Testis (tissue), 3 donors: ENCODE measurements around the gene ATRNL1. TPM values are rescaled to one million over a fixed set of nuclear protein-coding genes. Genes with fewer than 3 reads are reported as not detected.

Experiments used
- DNase-seq: peaks from one replicate; pipeline ENCODE4 v3.0.0-alpha.2; 2019
- H3K27ac ChIP-seq, 2 donors: fragments of 200-600 bp; sonication (generic); one replicate each; pipeline ENCODE4 v1.5.1; 2019
- H3K27me3 ChIP-seq: fragments of 200-600 bp; sonication (generic); one replicate; pipeline ENCODE4 v1.5.1; 2019
- H3K36me3 ChIP-seq: fragments of 200-600 bp; sonication (generic); one replicate; pipeline ENCODE4 v1.5.1; 2017; ENCODE audit warnings: low read depth; ENCODE audit errors: missing control alignments
- H3K4me1 ChIP-seq: fragments of 200-600 bp; sonication (generic); one replicate; pipeline ENCODE4 v1.5.1; 2019
- H3K4me3 ChIP-seq, 2 donors: fragments of 200-600 bp; sonication (generic); one replicate each; pipeline ENCODE4 v1.5.1; 2017 to 2019
- H3K9me3 ChIP-seq: fragments of 200-600 bp; sonication (generic); one replicate; pipeline ENCODE4 v1.5.1; 2017
- CTCF ChIP-seq, 3 experiments: fragments of 450-650 bp in 2 of 3; fragments of 200-600 bp in 1 of 3; sonication (generic) in 1 of 3; IDR thresholded peaks; one replicate each; pipeline ENCODE4 v1.5.1; 2016 to 2019; ENCODE audit warnings: antibody characterized with exemption in 3 of 3, mild to moderate bottlenecking in 2 of 3, moderate library complexity in 1 of 3
- POLR2A ChIP-seq: fragments of 450-650 bp; IDR thresholded peaks from one replicate; pipeline ENCODE4 v1.6.1; 2017; ENCODE audit warnings: antibody characterized with exemption, mild to moderate bottlenecking, moderate library complexity
- WGBS, 2 donors: methylation state at CpG; one replicate each; pipeline ENCODE4 v1.1.5; 2018; 5-methylcytosine and 5-hydroxymethylcytosine counted together
- intact Hi-C: fragments of 100-400 bp; cut with DNase I; formaldehyde crosslinking; loops from one replicate; pipeline ENCODE4 v1.15.1; 2023; ENCODE audit warnings: low total_unique reads
- polyA plus RNA-seq: library from polyadenylated mRNA; stranded (reverse); fragments of 350-450 nt; fragmentation: Illumina TruSeq; extraction: RNeasy Lipid Tissue Mini Kit (QIAGEN cat#74804); gene quantifications from one replicate; pipeline ENCODE4 v1.2.3, GENCODE V29; 2014; ENCODE audit warnings: low read depth, low replicate concordance; ENCODE audit not compliant: insufficient read depth
- total RNA-seq, 2 donors: library from RNA; depleted of rRNA; stranded (reverse); fragments of >200 nt; gene quantifications; one replicate each; pipeline ENCODE4 v1.2.3, GENCODE V29; 2016

The ATRNL1 gene
- total and polyA plus RNA-seq, 3 donors from 2014 or later, result 32.4 to 61.3 (median 45.7) TPM

- peak in 1 of 3 experiments; percentile 15 for TF ChIP-seq CTCF (IDR thresholded peaks at IDR 0.05)
- TF ChIP-seq POLR2A, result no peak
- Histone ChIP-seq H3K4me1 (no peaks in the 10 kb centered on the region), H3K9me3 (no peaks in the 10 kb centered on the region), H3K36me3 (no peaks in the 10 kb centered on the region), H3K27ac (no peak overlapping the region), H3K4me3 (no peak overlapping the region), H3K27me3 (no peaks in the 10 kb centered on the region)
- DNase-seq, result no peak
- intact Hi-C loops, result no loop called here
Observed at GRCh38 chr10:115141254-115141653, 48.1 kb downstream of the ATRNL1 start.

- Histone ChIP-seq H3K9me3 (no peaks in the 10 kb centered on the region), H3K36me3 (no peaks in the 10 kb centered on the region), H3K27ac (no peak overlapping the region), H3K4me3 (no peak overlapping the region), H3K4me1 (no peaks in the 10 kb centered on the region), H3K27me3 (no peaks in the 10 kb centered on the region)
- intact Hi-C loops, result no loop called here
- 80 to 81% methylated on average over 2 of the region's 2 CpGs for WGBS, 2 donors
- no peak for TF ChIP-seq POLR2A
- TF ChIP-seq CTCF (IDR thresholded peaks at IDR 0.05), result no peak
- DNase-seq, result no peak
Observed at GRCh38 chr10:115157357-115157756, 64.2 kb downstream of the ATRNL1 start.

GRCh38 chr10:115163129-115163528 lies 70.0 kb downstream of the ATRNL1 start:
- Histone ChIP-seq H3K27ac (no peak overlapping the region), H3K4me1 (no peaks in the 10 kb centered on the region), H3K27me3 (no peaks in the 10 kb centered on the region), H3K4me3 (no peak overlapping the region), H3K36me3 (no peaks in the 10 kb centered on the region), H3K9me3 (no peaks in the 10 kb centered on the region)
- 94 to 95% methylated on average over 5 of the region's 5 CpGs for WGBS, 2 donors
- TF ChIP-seq CTCF (IDR thresholded peaks at IDR 0.05), result no peak
- TF ChIP-seq POLR2A, result no peak
- DNase-seq, result no peak
- intact Hi-C loops, result no loop called here

- Histone ChIP-seq H3K4me1 (no peaks in the 10 kb centered on the region), H3K27me3 (no peaks in the 10 kb centered on the region), H3K9me3 (no peaks in the 10 kb centered on the region), H3K27ac (no peak overlapping the region), H3K36me3 (no peaks in the 10 kb centered on the region), H3K4me3 (no peak overlapping the region)
- intact Hi-C loops, result no loop called here
- WGBS, 2 donors, result 91 to 92% methylated on average over 2 of the region's 2 CpGs
- DNase-seq, result no peak
- no peak for TF ChIP-seq CTCF (IDR thresholded peaks at IDR 0.05)
- no peak for TF ChIP-seq POLR2A
Observed at GRCh38 chr10:115164220-115164619, 71.1 kb downstream of the ATRNL1 start.

- Histone ChIP-seq H3K27me3 (no peaks in the 10 kb centered on the region), H3K4me3 (no peak overlapping the region)
Observed at GRCh38 chr10:115167751-115168150, 74.6 kb downstream of the ATRNL1 start.

More at GRCh38 chr10:115167751-115168150, 74.6 kb downstream of the ATRNL1 start:
- Histone ChIP-seq H3K9me3 (no peaks in the 10 kb centered on the region), H3K4me1 (no peaks in the 10 kb centered on the region), H3K36me3 (no peaks in the 10 kb centered on the region), H3K27ac (no peak overlapping the region)
- TF ChIP-seq POLR2A, result no peak
- no peak for TF ChIP-seq CTCF (IDR thresholded peaks at IDR 0.05)
- WGBS, 2 donors, result 77 to 84% methylated on average over 2 of the region's 2 CpGs
- intact Hi-C loops, result no loop called here
- no peak for DNase-seq
